Uterine smooth muscle cell (primary cell): ENCODE results near the gene SERPINA3. TPM values are rescaled to one million over a fixed set of nuclear protein-coding genes. Genes with fewer than 3 reads are reported as not detected.

Experiments
- total RNA-seq: library from RNA; depleted of rRNA; stranded (reverse); fragments of >200 nt; gene quantifications from 2 replicates; pipeline ENCODE4 v1.2.3, GENCODE V29; 2014

The SERPINA3 gene
- 0.22 and 2.1 TPM in 2 replicates for total RNA-seq

GRCh38 chr14:94612174-94612573 lies at the start of gene SERPINA3:
SERPINA3 (plus strand) TSS chr14:94612391; CDS start chr14:94614442, 2,051 bp downstream.

GRCh38 chr14:94581127-94581999 lies 30.8 kb upstream of the SERPINA3 start, which contains the start of gene SERPINA5:
SERPINA5 (plus strand) TSS chr14:94581426; CDS start chr14:94587363, 5,937 bp downstream.

Other genes starting within 250 kb of the SERPINA3 start
- gene SERPINA2, start 245.7 kb upstream of the SERPINA3 start, total RNA-seq: not detected in 2 replicates
- 0.22 TPM in 1 of 2 replicates, not detected in the other for gene SERPINA1, start 223.8 kb upstream of the SERPINA3 start, total RNA-seq
- not detected in 2 replicates for gene SERPINA11, start 159.6 kb upstream of the SERPINA3 start, total RNA-seq
- not detected in 2 replicates for gene SERPINA9, start 136.2 kb upstream of the SERPINA3 start, total RNA-seq
- not detected in 2 replicates for gene SERPINA12, start 102.9 kb upstream of the SERPINA3 start, total RNA-seq
- not detected in 2 replicates for gene SERPINA4, start 50.9 kb upstream of the SERPINA3 start, total RNA-seq
- gene SERPINA5, start 31.0 kb upstream of the SERPINA3 start, total RNA-seq: not detected in 2 replicates
- gene GSC, start 157.7 kb downstream of the SERPINA3 start, total RNA-seq: 0.22 TPM in 1 of 2 replicates, not detected in the other